Measurements from ENCODE around the gene MLPH.

GRCh38 chr2:237509151-237509550, 22.1 kb downstream of the MLPH start:
- TF ChIP-seq CTCF (IDR thresholded peaks at IDR 0.05) (no peak), POLR2A (IDR thresholded peaks at IDR 0.05) (no peak)
